HAP-1 (cell line): Measurements from ENCODE around the gene FEZ2.
A peak's percentile ranks its signal among the peaks of the same experiment; 100 is the strongest.
"Not testable (repeated sequence)": the region's sequence is repeated elsewhere in the genome, so short reads cannot be mapped to it uniquely, and the experiment has no call there.

Source experiments
- DNase-seq, 2 experiments: peaks; one replicate each; pipeline ENCODE4 v3.0.0-alpha.2; 2016 to 2020; ENCODE audit warnings: low spot score in 2 of 2
- H3K27me3 ChIP-seq: fragments of 250-450 bp; sonication (Bioruptor Pico); 2 replicates; pipeline ENCODE4 v1.5.1; 2020; ENCODE audit warnings: low read depth, mild to moderate bottlenecking, moderate library complexity
- H3K36me3 ChIP-seq: fragments of 250-450 bp; sonication (Bioruptor Pico); replicated peaks from 2 replicates; pipeline ENCODE4 v1.5.1; 2020; ENCODE audit warnings: mild to moderate bottlenecking
- H3K4me1 ChIP-seq: fragments of 250-450 bp; sonication (Bioruptor Pico); 2 replicates; pipeline ENCODE4 v1.5.1; 2020; ENCODE audit warnings: mild to moderate bottlenecking
- H3K4me3 ChIP-seq: fragments of 250-450 bp; sonication (Bioruptor Pico); 2 replicates; pipeline ENCODE4 v1.5.1; 2020; ENCODE audit warnings: mild to moderate bottlenecking, moderate library complexity
- H3K9me3 ChIP-seq: fragments of 250-450 bp; sonication (Bioruptor Pico); 2 replicates; pipeline ENCODE4 v1.5.1; 2020; ENCODE audit warnings: mild to moderate bottlenecking, moderate library complexity
- in situ Hi-C: fragments of 300-500 bp; cut with MboI; formaldehyde crosslinking; loops from 3 replicates; pipeline ENCODE4 v1.14.3; 2020; ENCODE audit warnings: low sequenced_read_pairs, inconsistent platforms, mixed read lengths

The FEZ2 gene

DNA sequence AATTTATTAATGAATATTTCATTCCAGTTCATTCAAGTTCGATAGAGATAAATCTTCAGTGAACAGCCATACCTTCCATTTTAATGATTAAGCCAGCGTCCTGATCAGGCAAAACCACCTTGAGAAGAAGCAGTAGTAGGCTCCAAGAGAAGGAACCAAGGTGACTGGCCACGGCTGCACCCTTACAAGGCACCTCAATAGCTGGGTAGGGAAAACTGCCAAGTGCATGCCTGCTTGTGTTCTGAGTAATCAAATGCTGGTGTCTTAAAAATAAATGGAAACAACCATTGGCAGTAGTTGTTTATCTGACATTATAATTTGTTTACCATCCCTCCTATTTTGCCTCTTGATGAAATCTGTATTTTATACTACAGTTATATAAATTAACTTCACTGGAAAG, 10.0 kb upstream of the FEZ2 start:
- in situ Hi-C loops, result no loop called here
- no peaks in the 10 kb centered on the region for H3K27me3 ChIP-seq
- H3K9me3 ChIP-seq, result no peaks in the 10 kb centered on the region; the same call in 1 of the 2 replicates
- no peaks in the 10 kb centered on the region for H3K36me3 ChIP-seq
- no peak overlapping the region for H3K4me3 ChIP-seq
- H3K4me1 ChIP-seq, result peaks cover 3% of the 10 kb centered on the region
- no peak for DNase-seq

DNA sequence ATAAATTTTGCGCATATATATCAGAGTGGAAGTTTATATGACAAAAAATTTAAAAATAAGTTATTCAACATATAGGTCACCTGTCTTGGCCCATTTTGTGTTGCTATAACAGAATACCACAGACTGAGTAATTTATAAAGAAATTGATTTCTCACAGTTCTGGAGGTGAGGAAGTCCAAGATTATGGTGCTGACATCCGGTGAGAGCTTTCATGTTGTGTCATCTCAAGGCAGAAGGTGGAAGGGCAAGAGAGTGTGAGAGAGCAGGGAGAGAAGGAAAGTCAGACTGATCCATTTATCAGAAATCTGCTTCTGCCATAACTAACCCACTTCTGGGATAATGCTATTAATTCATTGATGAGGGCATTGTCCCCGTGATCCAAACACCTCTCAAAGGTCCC, 9.0 kb upstream of the FEZ2 start:
- Histone ChIP-seq H3K36me3 (no peaks in the 10 kb centered on the region), H3K27me3 (no peaks in the 10 kb centered on the region), H3K9me3 (no peaks in the 10 kb centered on the region; the same call in 1 of the 2 replicates), H3K4me1 (peaks cover 3% of the 10 kb centered on the region), H3K4me3 (no peak overlapping the region)
- DNase-seq, result no peak
- in situ Hi-C loops, result no loop called here

DNA sequence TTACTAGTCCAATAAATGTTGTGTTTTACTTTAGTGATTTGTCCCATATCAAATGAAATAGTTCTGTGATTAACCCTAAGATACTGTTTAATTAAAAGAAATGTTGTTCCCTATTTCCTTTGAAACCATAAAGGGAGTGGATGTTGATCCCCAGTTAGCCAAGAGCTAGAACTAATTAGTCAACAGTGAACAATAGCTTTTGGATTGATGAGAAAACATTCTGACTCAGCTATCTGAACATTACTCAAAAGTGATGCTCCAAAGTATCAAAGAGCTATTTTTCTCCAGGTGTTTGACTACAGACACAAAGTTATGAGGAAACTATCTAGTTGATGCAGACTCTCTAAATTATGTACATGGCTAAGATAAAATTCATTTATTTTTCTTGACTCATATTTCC, 7.3 kb upstream of the FEZ2 start:
- Histone ChIP-seq H3K4me1 (peaks cover 3% of the 10 kb centered on the region), H3K4me3 (no peak overlapping the region), H3K27me3 (no peaks in the 10 kb centered on the region), H3K9me3 (no peaks in the 10 kb centered on the region), H3K36me3 (no peaks in the 10 kb centered on the region)
- in situ Hi-C loops, result no loop called here
- DNase-seq, result no peak

DNA sequence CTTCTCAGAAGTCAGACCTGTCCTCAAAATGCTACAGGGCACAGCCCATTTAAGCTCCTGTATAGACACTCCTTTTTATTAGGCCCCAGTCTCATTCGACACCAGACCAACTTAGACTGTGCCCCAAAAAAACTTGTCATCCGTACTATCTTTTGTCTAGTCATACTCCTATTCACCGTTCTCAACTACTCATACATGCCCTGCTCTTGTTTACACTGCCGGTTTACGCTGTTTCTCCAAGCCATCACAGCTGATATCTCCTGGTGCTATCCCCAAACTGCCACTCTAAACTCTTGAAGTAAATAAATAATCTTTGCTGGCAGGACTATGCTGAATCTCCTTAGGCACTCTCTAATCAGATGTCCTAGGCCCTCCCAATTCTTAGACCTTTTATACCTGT, 5.7 kb upstream of the FEZ2 start:
- DNase-seq, H3K27me3 ChIP-seq, H3K4me1 ChIP-seq, H3K4me3 ChIP-seq, H3K9me3 ChIP-seq, H3K36me3 ChIP-seq, in situ Hi-C loops: not testable (repeated sequence)

DNA sequence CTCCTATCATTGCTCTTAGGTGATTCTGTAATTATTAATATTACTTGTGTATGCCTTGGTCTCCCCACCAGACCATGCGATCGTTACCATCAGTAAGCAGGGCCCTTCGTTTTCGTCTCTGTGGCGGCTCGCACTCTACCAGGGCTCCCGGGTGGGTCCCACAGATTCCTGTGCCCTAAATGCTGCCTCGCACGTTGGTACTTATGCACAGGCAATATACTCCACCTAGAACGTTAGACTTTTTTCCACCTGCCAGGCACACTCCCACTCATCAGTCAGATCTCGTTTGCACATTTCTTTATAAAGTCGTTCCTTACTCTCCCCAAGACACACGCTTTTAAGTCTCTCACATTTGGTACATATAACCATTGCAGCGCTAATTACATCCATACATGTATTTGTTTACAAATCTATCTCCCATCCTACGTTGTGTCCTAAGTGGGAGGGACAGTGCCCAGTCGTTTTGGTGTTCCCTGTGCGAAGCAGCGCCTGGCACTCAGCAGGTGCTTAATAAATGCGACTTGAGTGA, 901 bp downstream of the FEZ2 start:
- Histone ChIP-seq H3K4me3 (peak overlapping the region; percentile 45), H3K9me3 (no peaks in the 10 kb centered on the region), H3K36me3 (peaks cover 10% of the 10 kb centered on the region), H3K27me3 (no peaks in the 10 kb centered on the region), H3K4me1 (peaks cover 15% of the 10 kb centered on the region)
- DNase-seq, result peak in 1 of 2 experiments; percentile 14
- in situ Hi-C loops, result no loop called here

DNA sequence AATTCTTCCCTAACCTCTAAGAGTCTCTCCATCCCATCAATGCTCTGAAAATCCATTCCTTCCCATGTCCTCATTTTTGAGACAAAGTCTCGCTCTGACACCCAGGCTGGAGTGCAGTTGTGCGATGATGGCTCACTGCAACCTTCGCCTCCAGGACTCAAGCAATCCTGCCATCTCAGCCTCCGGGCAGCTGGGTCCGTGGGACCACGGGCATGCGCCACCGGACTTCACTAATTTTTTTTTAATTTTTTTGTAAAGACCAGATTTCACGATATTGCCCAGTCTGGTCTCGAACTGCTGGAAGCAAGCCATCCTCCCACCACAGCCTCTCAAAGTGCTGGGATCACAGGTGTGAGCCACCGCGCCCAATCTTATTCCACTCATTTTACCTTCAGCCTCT, 1.6 kb downstream of the FEZ2 start:
- DNase-seq, result no peak
- peaks cover 10% of the 10 kb centered on the region for H3K36me3 ChIP-seq
- H3K4me1 ChIP-seq, result peaks cover 18% of the 10 kb centered on the region
- peak overlapping the region; percentile 45 for H3K4me3 ChIP-seq
- no peaks in the 10 kb centered on the region for H3K9me3 ChIP-seq
- in situ Hi-C loops, result no loop called here
- no peaks in the 10 kb centered on the region for H3K27me3 ChIP-seq

DNA sequence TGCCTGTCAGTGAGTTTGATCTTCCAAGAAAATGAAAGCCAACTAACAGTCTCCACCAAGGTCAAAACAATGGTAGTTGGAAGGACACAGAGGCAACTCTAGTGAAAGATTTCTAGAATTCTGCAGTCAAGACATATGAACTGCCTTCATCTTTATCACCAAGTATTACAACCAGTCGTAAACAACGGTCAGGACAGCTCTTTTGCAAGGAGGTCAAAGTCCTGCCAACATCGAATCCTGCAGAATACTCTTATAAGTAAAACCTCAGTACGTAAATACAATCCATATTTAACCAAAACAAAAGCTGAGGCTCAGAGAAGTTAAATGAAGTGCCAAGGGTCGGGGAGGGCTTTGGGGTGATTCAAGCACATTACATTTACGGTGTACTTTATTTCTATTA, 3.1 kb downstream of the FEZ2 start:
- no peak overlapping the region for H3K4me3 ChIP-seq
- no peaks in the 10 kb centered on the region for H3K27me3 ChIP-seq
- H3K4me1 ChIP-seq, result peaks cover 24% of the 10 kb centered on the region
- in situ Hi-C loops, result no loop called here
- H3K36me3 ChIP-seq, result peaks cover 18% of the 10 kb centered on the region
- H3K9me3 ChIP-seq, result no peaks in the 10 kb centered on the region
- no peak for DNase-seq

DNA sequence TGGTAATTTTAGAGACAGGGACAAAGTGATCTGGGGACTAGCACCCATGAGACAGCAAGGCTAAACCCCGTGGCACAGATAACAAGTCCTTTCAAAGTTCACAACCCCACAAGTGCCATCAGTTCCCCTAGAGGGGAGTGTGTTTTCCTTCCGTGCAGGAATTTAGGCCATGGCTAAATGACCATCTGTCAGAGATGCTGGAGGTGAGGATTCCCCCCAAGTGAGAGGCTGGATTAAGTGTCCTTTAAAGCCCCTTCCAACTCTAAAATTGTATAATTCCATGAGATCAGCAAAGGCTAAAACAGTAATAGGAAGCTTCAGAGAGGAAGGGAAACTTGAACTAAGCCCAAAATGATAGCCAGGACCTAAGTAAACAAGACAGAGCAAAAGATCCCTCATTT, 8.7 kb downstream of the FEZ2 start:
- peaks cover 33% of the 10 kb centered on the region for H3K36me3 ChIP-seq
- no peaks in the 10 kb centered on the region for H3K9me3 ChIP-seq
- H3K27me3 ChIP-seq, result no peaks in the 10 kb centered on the region
- DNase-seq, result no peak
- H3K4me3 ChIP-seq, result no peak overlapping the region
- H3K4me1 ChIP-seq, result peaks cover 31% of the 10 kb centered on the region
- in situ Hi-C loops, result no loop called here

DNA sequence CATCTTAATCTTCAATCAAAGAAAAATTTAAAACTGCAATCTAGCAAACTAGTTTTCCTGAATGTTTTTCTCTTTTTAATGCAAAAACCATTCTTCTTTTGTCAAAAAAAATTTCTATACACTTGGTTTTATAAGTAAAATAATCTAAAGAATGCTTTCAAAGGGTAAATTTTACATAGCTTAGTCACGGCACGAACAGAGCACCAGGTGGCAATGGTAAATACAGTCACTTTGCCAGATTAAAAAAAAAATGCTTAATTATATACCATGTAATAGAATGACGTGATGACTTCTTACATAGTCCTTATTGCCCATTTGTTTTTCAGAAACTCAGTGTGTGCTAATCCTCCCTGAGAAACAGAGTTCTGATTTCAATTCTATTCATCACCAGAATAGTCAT, 10.4 kb downstream of the FEZ2 start:
- Histone ChIP-seq H3K27me3 (no peaks in the 10 kb centered on the region), H3K4me3 (no peak overlapping the region), H3K36me3 (peaks cover 41% of the 10 kb centered on the region), H3K9me3 (no peaks in the 10 kb centered on the region), H3K4me1 (peaks cover 48% of the 10 kb centered on the region)
- peak; percentile 30 to 74 for DNase-seq
- in situ Hi-C loops, result no loop called here

DNA sequence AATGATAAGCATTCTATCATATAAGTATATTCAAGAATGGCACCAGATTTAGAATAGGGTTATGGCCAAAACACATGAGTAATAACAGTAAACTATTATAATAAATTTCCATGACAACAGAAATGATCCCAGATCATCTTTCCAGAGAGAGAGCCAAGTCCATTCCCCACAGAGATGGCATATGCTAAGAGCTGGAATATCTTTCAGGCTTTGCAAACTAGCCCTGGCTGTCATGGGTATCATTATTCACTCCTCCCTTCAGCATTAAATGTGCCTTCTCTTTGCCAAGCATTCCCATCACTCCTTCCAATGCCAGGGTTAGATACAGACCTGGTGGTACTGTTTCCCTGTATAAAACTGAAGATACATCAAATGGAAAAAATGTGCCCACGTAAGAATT, 10.9 kb downstream of the FEZ2 start:
- Histone ChIP-seq H3K4me3 (no peak overlapping the region), H3K9me3 (no peaks in the 10 kb centered on the region), H3K36me3 (peaks cover 41% of the 10 kb centered on the region), H3K27me3 (no peaks in the 10 kb centered on the region), H3K4me1 (peaks cover 53% of the 10 kb centered on the region)
- in situ Hi-C loops, result no loop called here
- DNase-seq, result peak in 1 of 2 experiments; percentile 12

DNA sequence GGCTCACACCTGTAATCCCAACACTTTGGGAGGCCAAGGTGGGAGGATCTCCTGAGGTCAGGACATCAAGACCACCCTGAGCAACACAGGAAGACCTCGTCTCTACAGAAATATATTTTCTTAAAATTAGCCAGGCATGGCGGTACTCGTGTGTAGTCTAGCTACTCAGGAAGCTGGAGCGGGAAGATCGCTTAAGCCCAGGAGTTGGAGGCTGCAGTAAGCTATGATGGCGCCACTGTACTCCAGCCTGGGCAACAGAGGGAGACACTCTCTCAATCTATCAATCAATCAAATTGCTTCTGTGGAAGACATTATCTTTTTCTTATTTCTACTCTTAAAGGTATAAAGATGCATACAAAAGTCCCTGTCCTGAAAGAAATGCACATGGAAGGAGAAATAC, 11.3 kb downstream of the FEZ2 start:
- Histone ChIP-seq H3K4me1 (peaks cover 56% of the 10 kb centered on the region), H3K36me3 (peaks cover 41% of the 10 kb centered on the region), H3K4me3 (no peak overlapping the region), H3K27me3 (no peaks in the 10 kb centered on the region), H3K9me3 (no peaks in the 10 kb centered on the region)
- in situ Hi-C loops, result no loop called here
- DNase-seq, result no peak

DNA sequence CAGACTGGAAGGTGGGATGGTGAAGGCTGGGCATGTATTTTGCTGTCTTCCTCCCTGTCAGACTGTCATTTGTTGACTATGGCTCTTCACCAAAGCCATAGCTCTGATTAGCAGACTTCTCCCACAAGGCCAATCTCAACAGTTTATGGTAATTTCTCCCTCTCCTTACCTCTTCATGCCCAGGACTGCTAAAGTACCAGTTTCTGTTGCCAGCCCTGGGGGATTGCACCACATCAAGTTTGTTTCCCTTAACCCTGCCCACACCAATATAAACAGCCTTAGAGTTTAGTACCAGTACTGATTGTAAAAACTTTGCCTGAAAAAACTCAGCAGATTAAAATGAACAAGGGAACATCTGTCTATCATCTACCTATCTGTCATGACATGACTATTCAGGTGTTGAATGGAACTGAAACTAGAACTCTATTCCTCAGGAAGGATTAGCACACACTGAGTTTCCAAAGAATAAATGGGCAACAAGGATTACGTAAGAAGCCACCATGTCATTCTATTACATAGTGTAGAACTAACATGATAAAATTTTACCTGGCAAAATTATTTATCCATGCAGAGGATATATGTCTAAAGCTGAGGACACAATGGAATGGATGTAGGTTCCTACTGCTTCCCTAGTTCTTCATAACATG, 13.7 kb downstream of the FEZ2 start:
- no peak for DNase-seq
- no peak overlapping the region for H3K4me3 ChIP-seq
- H3K4me1 ChIP-seq, result peaks cover 49% of the 10 kb centered on the region
- H3K9me3 ChIP-seq, result no peaks in the 10 kb centered on the region
- H3K27me3 ChIP-seq, result no peaks in the 10 kb centered on the region
- in situ Hi-C loops, result no loop called here
- H3K36me3 ChIP-seq, result peaks cover 55% of the 10 kb centered on the region

DNA sequence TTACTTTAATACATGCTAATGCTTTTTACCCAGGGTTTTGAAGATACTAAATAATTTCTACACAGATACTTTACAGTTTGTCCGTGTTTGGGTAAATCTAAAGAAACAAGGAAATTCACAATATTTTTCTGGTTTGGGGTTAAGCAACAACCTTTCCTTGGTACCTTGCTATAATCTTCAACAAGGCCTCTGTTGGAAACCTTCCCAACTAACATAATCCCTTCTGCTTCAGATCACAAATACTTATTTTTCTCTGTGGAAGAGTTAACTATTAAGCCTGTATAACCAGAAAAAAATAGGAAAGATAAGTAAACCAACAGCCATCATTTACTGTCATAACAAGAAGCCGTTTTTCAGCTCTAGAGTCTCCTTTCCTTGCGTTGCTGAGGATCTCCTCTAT, 15.0 kb downstream of the FEZ2 start:
- Histone ChIP-seq H3K4me3 (no peak overlapping the region), H3K36me3 (peaks cover 59% of the 10 kb centered on the region), H3K4me1 (peaks cover 48% of the 10 kb centered on the region), H3K27me3 (no peaks in the 10 kb centered on the region), H3K9me3 (no peaks in the 10 kb centered on the region)
- in situ Hi-C loops, result no loop called here
- no peak for DNase-seq

DNA sequence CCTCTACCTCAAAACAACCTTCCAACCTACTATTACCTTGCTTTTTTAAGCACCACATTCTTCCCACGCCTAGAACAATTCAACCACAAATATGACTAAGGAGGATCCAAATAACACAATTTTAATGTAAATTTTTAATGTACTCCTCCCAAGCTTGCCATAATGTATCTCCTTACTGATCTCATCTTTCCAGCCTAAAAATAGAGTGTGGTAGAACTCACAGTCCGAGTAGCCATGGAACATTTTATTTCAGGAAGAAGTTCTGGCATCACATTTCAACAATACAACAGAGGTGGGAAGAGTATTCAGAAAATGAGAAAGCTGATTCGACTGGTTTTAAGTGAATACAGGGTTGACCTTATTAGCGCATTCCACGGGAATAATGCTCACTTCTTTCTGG, 15.4 kb downstream of the FEZ2 start:
- Histone ChIP-seq H3K4me1 (peaks cover 44% of the 10 kb centered on the region), H3K4me3 (no peak overlapping the region), H3K27me3 (no peaks in the 10 kb centered on the region), H3K9me3 (no peaks in the 10 kb centered on the region), H3K36me3 (peaks cover 63% of the 10 kb centered on the region)
- in situ Hi-C loops, result no loop called here
- peak; percentile 31 to 89 for DNase-seq

DNA sequence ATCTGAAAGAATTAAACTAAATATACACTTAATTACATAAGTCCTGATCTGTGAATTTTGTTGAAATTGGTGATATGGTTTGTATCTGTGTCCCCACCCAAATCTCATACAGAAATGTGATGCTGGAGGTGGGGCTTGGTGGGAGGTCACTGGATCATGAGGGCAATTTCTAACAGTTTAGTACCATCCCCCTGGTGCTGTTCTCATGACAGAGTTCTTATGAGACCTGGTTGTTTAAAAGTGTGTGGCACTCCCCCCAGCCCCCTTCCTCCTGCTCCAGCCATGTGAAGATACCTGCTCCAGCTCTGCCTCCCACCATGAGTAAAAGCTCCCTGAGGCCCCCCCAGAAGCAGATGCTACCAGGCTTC, 18.7 kb downstream of the FEZ2 start:
- no peaks in the 10 kb centered on the region for H3K9me3 ChIP-seq
- in situ Hi-C loops, result no loop called here
- peaks cover 35% of the 10 kb centered on the region for H3K4me1 ChIP-seq
- peaks cover 56% of the 10 kb centered on the region for H3K36me3 ChIP-seq
- H3K4me3 ChIP-seq, result no peak overlapping the region
- DNase-seq, result no peak
- no peaks in the 10 kb centered on the region for H3K27me3 ChIP-seq
